ENCODE measurements around the gene POT1.

POT1 gene

DNA sequence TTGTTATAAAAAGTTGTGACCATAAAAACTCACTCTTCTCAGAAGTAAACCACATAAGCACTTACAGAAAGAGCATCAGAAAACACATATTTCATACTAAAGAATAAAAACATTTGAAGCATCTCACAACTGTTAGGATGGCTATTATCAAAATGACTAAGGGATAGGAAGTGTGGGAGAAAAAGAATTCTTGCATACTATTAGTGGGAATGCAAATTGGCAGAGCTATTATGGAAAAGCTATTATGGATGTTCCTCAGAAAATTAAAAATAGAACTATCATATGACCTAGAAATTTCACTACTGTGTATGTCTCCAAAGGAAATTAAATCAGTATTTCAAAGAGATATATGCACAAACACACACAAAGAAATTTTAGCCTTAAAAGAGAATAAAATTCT, 25.2 kb upstream of the POT1 start:
- DNase-seq (ENCODE audit: extremely low read depth, insufficient read length): no peak
- Histone ChIP-seq H3K27me3 (replicated peaks; ENCODE audit: control insufficient read depth, insufficient read depth, low read length) (no peaks in the 10 kb centered on the region), H3K36me3 (ENCODE audit: control insufficient read depth, insufficient read depth, low read length) (no peaks in the 10 kb centered on the region), H3K4me3 (replicated peaks; ENCODE audit: low read depth, low read length) (no peak overlapping the region)
- TF ChIP-seq, protein P1, sequence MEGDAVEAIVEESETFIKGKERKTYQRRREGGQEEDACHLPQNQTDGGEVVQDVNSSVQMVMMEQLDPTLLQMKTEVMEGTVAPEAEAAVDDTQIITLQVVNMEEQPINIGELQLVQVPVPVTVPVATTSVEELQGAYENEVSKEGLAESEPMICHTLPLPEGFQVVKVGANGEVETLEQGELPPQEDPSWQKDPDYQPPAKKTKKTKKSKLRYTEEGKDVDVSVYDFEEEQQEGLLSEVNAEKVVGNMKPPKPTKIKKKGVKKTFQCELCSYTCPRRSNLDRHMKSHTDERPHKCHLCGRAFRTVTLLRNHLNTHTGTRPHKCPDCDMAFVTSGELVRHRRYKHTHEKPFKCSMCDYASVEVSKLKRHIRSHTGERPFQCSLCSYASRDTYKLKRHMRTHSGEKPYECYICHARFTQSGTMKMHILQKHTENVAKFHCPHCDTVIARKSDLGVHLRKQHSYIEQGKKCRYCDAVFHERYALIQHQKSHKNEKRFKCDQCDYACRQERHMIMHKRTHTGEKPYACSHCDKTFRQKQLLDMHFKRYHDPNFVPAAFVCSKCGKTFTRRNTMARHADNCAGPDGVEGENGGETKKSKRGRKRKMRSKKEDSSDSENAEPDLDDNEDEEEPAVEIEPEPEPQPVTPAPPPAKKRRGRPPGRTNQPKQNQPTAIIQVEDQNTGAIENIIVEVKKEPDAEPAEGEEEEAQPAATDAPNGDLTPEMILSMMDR (IDR thresholded peaks at IDR 0.05; ENCODE audit: insufficient read depth, low read length, poor library complexity, severe bottlenecking): no peak

DNA sequence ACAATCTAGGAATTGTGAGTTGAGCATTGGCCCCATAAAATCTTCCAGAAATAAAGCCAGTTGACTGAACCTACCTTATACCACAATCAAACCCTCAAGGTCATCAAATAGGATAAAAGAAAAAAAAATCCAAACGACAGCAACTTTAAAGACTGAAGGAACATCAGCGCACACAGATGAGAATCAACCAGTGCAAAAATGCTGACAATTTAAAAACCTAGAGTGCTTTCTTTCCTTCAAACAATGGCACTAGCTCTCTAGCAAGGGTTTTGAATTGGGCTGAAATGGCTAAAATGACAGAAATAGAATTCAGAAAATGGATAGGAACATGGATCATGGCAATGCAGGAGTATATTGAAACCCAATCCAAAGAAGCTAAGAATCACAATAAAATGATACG, 16.1 kb upstream of the POT1 start:
- DNase-seq (ENCODE audit: extremely low read depth, insufficient read length): no peak
- Histone ChIP-seq H3K4me3 (replicated peaks; ENCODE audit: low read depth, low read length) (no peak overlapping the region), H3K36me3 (ENCODE audit: control insufficient read depth, insufficient read depth, low read length) (no peaks in the 10 kb centered on the region), H3K27me3 (replicated peaks; ENCODE audit: control insufficient read depth, insufficient read depth, low read length) (no peaks in the 10 kb centered on the region)
- TF ChIP-seq, protein P1 (IDR thresholded peaks at IDR 0.05; ENCODE audit: insufficient read depth, low read length, poor library complexity, severe bottlenecking): no peak

DNA sequence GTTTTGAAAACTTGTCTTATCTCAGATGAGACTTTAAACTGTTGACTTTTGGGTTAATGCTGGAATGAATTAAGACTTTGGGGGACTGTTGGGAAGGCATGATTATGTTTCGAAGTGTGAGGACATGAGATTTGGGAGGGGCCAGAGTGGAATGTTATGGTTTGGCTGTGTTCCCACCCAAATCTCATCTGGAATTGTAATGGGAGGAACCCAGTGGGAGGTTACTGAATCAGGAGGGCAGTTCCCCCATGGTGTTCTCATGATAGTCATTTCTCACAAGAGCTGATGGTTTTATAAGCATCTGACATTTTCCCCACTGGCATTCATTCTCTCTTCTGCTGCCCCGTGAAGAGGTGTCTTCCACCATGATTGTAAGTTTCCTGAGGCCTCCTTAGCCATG, 13.8 kb upstream of the POT1 start:
- Histone ChIP-seq H3K4me3 (replicated peaks; ENCODE audit: low read depth, low read length) (no peak overlapping the region), H3K27me3 (replicated peaks; ENCODE audit: control insufficient read depth, insufficient read depth, low read length) (no peaks in the 10 kb centered on the region), H3K36me3 (ENCODE audit: control insufficient read depth, insufficient read depth, low read length) (no peaks in the 10 kb centered on the region)
- no peak for DNase-seq (ENCODE audit: extremely low read depth, insufficient read length)
- TF ChIP-seq, protein P1 (IDR thresholded peaks at IDR 0.05; ENCODE audit: insufficient read depth, low read length, poor library complexity, severe bottlenecking): no peak

DNA sequence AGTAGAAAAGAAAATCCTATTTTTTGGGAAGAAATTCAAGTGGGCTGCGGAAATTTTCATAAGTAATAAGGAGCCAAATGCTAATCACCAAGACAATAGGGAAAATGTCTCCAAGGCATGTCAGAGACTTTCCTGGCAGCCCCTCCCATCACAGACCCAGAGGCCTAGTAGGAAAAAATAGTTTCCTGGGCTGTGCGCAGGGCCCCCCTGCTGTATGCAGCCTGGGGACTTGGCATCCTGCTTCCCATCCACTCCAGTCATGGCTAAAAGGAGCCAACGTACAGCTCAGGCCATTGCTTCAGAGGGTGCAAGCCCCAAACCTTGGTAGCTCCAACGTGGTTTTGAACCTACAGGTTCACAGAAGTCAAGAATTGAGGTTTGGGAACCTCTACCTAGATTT, 12.8 kb upstream of the POT1 start:
- Histone ChIP-seq H3K4me3 (replicated peaks; ENCODE audit: low read depth, low read length) (no peak overlapping the region), H3K27me3 (replicated peaks; ENCODE audit: control insufficient read depth, insufficient read depth, low read length) (no peaks in the 10 kb centered on the region), H3K36me3 (ENCODE audit: control insufficient read depth, insufficient read depth, low read length) (no peaks in the 10 kb centered on the region)
- TF ChIP-seq, protein P1 (IDR thresholded peaks at IDR 0.05; ENCODE audit: insufficient read depth, low read length, poor library complexity, severe bottlenecking): no peak
- no peak for DNase-seq (ENCODE audit: extremely low read depth, insufficient read length)

DNA sequence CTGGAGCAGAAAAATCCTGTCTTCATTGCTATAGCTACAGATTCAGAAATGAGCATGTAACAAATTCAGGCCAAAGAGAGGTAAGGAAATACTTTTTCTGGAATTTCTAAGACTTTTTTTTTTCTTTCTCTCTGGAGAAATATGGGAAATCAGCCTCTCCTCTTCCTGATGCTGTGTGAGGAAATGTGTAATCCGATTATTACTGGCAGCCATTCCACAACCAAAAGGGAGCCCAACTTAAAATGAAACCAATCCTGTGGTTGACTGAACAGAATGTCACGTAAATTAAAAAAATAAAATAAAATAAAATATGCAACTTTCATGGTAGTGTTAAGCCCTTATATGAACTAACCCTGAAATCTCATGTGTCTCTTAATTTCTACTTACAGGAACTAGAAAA, 10.7 kb upstream of the POT1 start:
- H3K36me3 ChIP-seq (ENCODE audit: control insufficient read depth, insufficient read depth, low read length): no peaks in the 10 kb centered on the region
- no peak overlapping the region for H3K4me3 ChIP-seq (replicated peaks; ENCODE audit: low read depth, low read length)
- no peaks in the 10 kb centered on the region for H3K27me3 ChIP-seq (replicated peaks; ENCODE audit: control insufficient read depth, insufficient read depth, low read length)
- TF ChIP-seq, protein P1 (IDR thresholded peaks at IDR 0.05; ENCODE audit: insufficient read depth, low read length, poor library complexity, severe bottlenecking): no peak
- DNase-seq (ENCODE audit: extremely low read depth, insufficient read length): no peak

DNA sequence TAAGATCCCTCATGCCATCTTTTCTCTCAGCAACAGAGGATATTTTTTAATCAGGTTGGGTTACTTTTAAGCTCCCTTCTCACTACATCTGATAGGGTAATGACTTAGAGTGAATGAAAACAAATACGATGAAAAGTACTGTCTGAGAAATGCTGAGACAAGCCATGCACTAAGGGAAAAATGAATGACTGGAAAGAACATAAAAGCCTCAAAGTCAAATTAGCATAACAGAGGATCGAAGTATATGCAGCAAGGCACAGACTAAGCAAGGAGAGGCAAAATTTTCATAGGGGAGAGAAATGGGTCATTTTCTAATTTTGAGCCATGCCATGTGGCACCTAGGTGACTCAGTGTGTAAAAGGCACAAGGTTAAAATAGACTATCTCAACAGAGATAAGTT, 8.5 kb upstream of the POT1 start:
- H3K4me3 ChIP-seq (replicated peaks; ENCODE audit: low read depth, low read length): no peak overlapping the region
- no peak for DNase-seq (ENCODE audit: extremely low read depth, insufficient read length)
- TF ChIP-seq, protein P1 (IDR thresholded peaks at IDR 0.05; ENCODE audit: insufficient read depth, low read length, poor library complexity, severe bottlenecking): no peak
- H3K27me3 ChIP-seq (replicated peaks; ENCODE audit: control insufficient read depth, insufficient read depth, low read length): no peaks in the 10 kb centered on the region
- no peaks in the 10 kb centered on the region for H3K36me3 ChIP-seq (ENCODE audit: control insufficient read depth, insufficient read depth, low read length)

Measured in GM06990 (cell line).